Fibroblast of villous mesenchyme (primary cell): ENCODE data around the gene ITPKA. TPM values are rescaled to one million over a fixed set of nuclear protein-coding genes. Genes with fewer than 3 reads are reported as not detected.

Experiments
- DNase-seq: peaks from one replicate; pipeline ENCODE4 v3.0.0-alpha.2; 2010; ENCODE audit warnings: low read depth
- H3K4me3 ChIP-seq: 2 replicates; pipeline ENCODE4 v1.5.1; 2011; ENCODE audit warnings: low read depth, mild to moderate bottlenecking, low read length
- CTCF ChIP-seq: IDR thresholded peaks from 2 replicates; pipeline ENCODE4 v1.5.1; 2012; ENCODE audit warnings: low read depth, mild to moderate bottlenecking, low read length; ENCODE audit not compliant: insufficient read depth
- total RNA-seq: library from RNA; depleted of rRNA; stranded (reverse); fragments of >200 nt; gene quantifications from 2 replicates; pipeline ENCODE4 v1.2.3, GENCODE V29; 2012

Gene ITPKA
- total RNA-seq, 1 donor, result 0.86 TPM

- H3K4me3 ChIP-seq, result no peak overlapping the region
- DNase-seq, result no peak
- TF ChIP-seq CTCF, result no peak
These were observed 24.3 kb downstream of the ITPKA start for GRCh38 chr15:41517895-41518449.

- no peak for TF ChIP-seq CTCF
- H3K4me3 ChIP-seq, result no peak overlapping the region
- no peak for DNase-seq
These were observed 27.0 kb downstream of the ITPKA start for GRCh38 chr15:41520636-41521035.

- no peak for TF ChIP-seq CTCF
- H3K4me3 ChIP-seq, result no peak overlapping the region
- DNase-seq, result no peak
These were observed 27.9 kb downstream of the ITPKA start for GRCh38 chr15:41521614-41522013.

GRCh38 chr15:41523097-41523496 lies 29.4 kb downstream of the ITPKA start:
- H3K4me3 ChIP-seq, result no peak overlapping the region
- no peak for DNase-seq
- TF ChIP-seq CTCF, result no peak

- H3K4me3 ChIP-seq, result no peak overlapping the region
- TF ChIP-seq CTCF, result no peak
- no peak for DNase-seq
These were observed 36.8 kb downstream of the ITPKA start for GRCh38 chr15:41530363-41530956.

- H3K4me3 ChIP-seq, result no peak overlapping the region
- DNase-seq, result no peak
- TF ChIP-seq CTCF, result no peak
These were observed 41.9 kb downstream of the ITPKA start for GRCh38 chr15:41535544-41535943.

- H3K4me3 ChIP-seq, result no peak overlapping the region
- TF ChIP-seq CTCF, result no peak
- DNase-seq, result no peak
These were observed 43.2 kb downstream of the ITPKA start for GRCh38 chr15:41536866-41537265.
